Muscle of back (tissue), 11 donors: ENCODE measurements around the gene MTERF4. TPM values are rescaled to one million over a fixed set of nuclear protein-coding genes. Genes with fewer than 3 reads are reported as not detected.

Experiments used
- DNase-seq, 3 donors: peaks; one replicate each; pipeline versions ENCODE4 v3.0.0 to v3.0.0-alpha.2; 2013
- polyA plus RNA-seq, 10 donors: library from polyadenylated mRNA; unstranded; fragments of 120-200 nt; gene quantifications; one replicate each; pipeline ENCODE4 v1.2.1, GENCODE V29; 2013; ENCODE audit not compliant: insufficient read length in 10 of 10

Gene MTERF4
- polyA plus RNA-seq, 10 donors, result 25.4 to 49.2 (median 32.9) TPM

DNA sequence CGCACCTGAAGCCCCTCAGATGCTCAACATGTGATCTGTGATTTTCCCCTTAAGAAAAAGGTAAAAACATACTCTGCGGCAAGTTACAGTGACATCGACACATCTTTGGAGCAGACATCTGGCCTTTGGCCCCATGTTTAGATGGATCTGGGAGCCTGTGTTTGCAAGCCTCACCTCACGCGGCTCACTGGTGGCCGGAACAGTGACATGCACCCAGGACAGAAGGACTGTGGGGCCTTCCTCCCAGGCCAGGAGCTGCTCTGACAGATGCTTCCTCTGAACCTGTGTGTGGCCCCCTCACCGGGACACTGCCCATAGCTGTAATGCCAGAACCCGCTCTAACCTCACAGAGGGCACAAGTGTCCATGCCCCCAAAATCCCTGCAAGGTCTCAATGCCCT is 34.1 kb upstream of the MTERF4 start:
- no peak for DNase-seq

DNA sequence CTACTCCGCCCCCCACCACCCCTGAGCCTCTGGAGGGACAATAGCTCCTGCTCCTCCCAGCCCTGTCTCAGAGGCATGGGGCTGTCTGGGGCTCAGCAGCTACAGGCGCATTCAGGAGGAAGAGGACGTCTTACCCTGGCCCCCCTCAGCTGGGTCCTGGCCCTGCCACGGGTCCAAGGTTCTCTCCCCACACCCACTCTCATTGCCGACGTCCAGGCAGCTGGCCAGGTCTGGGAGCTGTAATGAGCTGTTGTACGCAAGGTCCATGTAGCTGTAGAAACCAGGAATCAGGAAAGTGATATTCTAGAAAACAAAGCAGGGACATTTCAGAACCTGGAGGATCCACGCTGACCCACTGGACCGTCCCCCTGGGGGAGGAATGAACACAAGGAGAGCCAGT is 33.6 kb upstream of the MTERF4 start:
- peak in 1 of 3 donors; percentile 14 for DNase-seq

DNA sequence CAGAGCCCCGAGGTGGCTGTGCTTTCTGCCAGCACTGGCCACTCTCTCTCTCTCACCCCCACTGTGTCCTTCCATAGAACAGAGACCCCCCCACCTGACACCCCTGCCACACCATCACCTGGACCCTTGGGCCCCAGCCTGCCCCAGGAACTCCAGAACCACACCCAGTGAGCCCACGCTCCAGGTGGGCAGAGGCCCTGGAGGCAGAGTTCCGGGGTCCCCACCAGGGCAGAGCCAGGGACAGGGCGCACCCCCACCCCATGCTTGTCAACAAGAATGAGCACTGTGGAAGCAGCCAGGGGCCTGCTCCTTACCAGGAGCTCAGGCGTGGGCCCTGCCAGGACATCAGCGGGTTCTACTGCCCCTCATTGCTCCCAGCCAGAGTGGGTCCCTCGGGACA is 32.6 kb upstream of the MTERF4 start:
- no peak for DNase-seq

DNA sequence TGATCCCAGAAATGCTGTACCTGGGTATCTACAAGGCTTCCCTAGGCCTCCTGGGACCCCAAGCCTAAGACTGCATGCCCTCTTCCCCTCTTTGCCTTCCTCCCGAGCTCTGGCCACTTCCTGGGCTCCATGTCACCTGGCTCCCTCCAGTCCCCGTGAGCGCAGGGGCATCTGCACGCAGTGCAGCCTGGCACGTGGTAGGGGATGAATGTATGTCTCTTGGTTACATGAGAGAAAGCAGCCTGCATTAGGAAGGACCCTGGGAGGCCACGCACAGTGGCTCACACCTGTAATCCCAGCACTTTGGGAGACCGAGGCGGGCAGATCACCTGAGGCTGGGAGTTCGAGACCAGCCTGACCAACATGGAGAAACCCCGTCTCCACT is 31.3 kb upstream of the MTERF4 start:
- DNase-seq, result no peak

DNA sequence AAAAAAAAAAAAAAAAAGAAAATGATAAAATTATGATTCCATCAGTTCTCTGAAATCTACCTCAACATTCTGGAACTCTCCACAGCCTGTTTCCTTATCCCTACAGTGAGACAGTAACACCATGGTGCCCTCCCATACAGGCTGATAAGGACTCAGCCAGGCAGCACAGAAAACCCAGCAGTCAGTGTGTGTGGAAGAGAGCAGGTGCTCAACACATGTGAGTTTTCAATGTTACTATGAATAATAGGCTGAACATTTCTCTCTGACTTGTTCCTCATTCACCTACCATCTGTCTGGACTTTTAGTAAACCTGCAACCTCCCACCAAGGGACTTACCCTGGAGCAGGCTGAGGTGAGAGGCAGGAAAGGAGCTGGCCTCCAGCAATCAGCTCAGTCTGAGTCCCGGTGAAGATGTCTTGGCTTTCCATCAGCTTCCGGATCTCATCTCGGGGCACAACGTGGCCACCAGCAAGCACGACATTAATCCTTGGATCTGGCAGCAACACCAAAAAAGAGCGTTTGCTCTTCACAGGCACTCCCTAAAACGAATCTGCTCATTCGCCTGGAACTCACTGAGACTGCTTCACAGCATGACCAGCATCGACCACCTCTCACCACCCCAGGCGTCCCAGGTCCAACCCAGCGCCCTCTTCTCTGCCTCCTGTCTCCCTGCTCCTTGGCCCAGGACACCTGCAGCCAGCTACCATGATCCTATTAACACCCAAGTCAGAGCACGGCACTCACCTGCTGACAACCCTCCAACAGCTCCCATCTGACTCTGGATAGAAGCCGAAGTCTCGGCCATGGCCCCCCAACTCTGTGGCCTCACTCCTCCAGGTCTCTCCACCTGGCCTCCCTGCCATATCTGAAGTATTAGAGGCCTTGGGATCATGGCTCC is 30.7 kb upstream of the MTERF4 start:
- DNase-seq, result no peak

DNA sequence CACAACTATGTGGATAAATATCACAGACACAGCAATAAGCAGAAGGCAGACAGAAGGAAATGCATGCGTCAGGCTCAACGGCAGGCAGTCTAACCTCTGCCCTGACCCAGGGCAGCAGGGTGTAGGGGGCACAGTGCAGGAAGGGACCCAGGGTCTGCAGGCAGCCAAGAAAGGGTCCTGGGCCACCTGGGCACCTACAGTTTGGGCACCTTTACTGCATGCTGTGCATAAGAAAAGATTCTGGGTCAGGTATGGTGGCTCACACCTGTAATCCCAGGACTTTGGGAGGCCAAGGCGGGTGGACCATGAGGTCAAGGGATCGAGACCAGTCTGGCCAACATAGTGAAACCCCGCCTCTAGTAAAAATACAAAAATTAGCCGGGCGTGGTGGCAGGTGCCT is 29.4 kb upstream of the MTERF4 start:
- DNase-seq, result no peak

DNA sequence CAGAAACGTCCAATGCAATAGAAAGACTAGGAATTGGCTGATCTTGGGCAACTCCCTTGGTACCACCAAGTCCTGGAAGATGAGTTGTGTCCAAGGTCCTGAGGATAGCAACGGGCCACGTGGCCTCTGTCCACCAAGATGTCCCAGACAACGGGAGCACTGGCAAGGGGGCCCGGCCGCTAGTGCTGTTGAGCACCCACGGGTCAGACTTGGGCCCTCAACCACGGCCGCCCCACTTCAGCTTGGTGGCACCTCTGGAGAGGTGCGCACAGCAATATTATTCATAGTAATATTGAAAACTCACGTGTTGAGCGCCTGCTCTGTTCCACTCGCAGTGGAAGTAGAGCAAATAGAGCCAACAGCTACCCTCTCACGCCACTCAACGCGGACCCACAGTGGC is 28.2 kb upstream of the MTERF4 start:
- DNase-seq, result no peak

DNA sequence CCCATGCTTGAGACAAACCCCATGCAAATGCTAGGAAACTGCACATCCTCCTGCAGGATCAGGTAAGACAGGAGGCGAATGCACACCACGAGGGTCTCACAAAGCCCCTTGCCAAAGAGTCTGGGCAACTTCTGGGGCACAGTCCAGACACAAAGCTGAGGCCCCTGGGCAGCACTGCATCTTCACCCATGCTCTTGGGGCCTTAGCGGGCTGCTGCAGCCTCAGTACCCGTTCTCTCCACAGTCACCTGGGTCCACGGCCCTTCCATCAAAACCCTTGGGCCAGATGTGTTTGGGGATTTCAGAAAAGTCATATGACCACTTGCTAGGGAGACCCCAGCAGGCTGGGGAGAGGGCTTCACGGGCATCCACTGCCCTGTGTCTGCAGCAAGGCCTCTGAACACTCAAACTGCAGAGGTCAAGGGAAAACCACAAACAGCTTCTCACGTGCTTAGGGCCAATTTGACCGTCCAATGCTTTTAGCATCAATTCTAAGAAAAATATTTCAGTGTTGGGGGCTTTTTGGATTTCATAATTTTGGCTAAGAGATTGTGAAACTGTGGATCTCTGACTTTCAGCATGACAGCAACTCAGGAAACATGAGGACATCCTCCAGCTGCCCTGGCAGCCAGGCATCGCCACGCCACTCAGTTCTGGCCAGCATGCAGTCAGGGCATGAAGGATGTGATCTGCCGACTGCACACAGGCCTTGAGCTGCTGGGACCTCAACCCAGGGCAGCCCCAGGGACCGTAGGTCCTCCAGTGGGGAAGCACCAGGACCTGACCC is 27.2 kb upstream of the MTERF4 start:
- no peak for DNase-seq

DNA sequence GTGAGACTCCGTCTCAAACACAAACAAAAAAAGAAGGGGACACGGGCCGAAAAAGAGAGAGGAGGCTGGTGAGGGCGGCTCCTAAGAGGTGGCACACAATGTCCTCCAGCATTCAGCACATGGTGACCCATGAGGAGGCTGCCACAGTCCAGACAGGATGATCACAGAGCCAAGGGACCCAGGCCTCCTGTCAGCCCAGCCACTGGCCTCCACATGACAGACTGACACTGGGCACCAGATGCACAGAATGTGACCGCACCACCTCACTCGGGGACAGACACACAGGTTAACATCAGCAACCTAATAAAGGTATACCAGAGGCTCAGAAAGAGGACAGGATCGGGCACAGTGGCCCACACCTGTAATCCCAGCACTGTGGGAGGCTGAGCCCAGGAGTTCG is 26.2 kb upstream of the MTERF4 start:
- no peak for DNase-seq

DNA sequence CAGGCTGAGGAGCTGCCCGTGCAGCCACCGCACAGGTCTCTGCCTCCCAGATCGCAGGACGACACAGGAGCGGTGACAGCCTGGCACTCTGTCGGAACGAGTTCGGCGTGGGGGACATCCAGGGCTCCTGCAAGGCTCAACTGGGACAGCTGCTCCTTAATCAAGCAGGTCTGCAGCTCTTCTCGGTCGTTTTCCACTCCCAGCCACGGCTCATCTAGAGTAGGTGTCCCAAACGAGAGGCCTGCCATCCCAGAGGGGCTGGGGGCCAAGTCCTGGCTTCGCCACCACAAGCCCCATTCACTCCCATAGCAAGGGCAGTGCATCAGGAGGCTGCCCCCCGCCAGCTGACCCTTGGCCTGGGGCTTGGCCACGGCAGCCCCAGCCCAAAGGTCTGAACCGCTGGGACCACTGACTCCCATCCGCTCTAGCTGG is 24.7 kb upstream of the MTERF4 start:
- no peak for DNase-seq

DNA sequence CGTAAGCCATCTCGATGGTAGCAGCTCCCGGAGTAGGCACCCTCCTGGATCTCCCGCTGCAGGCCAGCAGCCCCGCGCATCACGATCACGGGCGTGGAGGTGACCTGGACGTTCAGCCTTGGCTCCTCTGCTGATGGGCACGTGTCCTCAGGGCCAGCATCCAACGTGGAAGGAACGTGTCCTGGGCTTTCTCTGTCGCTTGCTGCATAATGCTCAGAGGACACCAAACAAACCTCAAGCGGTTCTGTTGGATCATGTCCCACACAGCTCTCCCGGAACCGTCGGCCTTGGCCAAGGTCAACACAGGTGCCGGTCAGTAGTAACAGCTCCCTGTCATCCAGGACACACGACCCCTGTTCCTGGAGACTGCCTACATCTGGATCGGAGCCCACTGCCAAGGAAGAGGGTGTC is 24.1 kb upstream of the MTERF4 start:
- DNase-seq, result no peak

DNA sequence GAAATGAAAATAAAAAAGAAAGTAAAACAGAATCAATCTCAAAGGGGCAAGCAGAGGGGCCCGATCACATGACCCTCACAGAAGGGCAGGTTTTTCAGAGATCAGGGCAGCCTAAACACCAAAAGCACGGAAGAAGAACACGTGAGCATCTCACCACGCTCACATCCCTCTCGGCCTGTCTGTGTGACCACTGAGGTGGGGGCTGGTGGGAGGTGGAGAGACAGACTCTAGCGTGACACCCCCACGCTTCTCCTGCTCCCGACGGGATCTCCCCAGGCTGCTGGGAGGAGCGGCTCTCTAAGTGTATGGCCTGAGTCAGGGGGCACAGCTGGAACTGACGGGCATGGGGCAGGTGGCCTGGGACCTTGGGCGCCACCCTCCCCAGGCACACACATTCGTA is 23.5 kb upstream of the MTERF4 start:
- DNase-seq, result no peak

DNA sequence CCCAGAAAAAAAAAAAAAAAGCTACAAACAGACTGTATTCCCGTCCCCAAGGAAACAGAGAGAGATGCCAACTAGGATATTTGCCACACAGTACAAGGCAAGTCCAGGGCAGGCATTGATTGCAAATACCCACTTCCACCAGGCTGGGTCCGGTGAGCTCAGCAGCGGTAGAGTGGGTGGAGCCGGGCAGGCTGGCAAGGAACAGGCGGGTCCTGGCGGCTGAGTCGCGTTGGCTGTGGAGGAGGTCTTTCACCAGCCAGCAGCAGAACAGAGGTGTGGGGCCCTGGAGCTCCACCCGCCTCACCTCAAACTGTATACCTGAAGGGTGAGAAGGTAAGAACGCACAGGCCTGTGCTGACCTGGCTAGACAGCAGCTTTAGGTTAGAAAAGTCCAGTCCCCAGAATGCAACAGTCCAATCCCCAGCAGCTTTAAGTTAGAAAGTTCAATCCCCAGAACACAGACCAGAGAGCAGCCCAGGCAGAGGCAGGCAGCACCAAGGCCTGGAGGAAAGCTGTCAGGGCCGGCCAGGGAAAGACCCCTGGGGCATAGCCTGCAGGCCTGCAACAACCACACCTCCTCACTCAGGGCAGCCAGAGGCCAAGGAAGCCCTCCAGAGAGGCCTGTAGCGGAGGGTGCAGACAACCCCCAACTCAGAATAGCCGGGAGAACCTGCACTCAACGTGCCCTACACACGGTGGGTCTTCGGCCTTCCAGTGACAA is 21.9 kb upstream of the MTERF4 start:
- no peak for DNase-seq

DNA sequence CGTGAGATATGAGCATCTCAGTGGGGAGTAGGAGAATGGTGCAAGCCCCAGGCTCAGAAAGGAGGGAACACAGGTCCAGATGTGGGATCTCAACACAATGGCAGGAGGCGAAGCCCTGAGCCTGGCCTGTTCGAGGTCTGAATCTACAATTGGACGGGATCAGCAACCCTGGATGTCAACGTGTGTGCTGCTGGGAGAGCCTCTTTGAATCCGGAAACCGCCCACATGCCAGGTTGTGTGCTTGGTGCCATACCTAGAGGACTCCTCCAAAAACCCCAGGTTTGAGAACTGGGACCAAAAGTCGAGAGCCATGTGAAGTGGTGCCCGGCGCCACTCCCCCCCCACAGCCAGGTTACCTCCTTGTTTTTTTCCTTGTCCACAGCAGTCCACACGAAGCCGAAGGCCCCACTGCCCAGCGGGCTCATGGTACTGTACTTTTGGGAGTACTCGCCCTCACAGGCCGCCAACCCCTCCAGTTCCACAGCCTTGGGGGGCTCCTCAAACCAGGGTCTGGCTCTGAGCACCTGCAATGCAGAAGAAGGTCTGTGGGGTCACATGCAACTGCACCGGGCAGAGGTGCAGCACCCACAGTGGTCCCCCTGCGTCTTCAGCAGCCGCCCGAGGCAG is 20.4 kb upstream of the MTERF4 start:
- no peak for DNase-seq

DNA sequence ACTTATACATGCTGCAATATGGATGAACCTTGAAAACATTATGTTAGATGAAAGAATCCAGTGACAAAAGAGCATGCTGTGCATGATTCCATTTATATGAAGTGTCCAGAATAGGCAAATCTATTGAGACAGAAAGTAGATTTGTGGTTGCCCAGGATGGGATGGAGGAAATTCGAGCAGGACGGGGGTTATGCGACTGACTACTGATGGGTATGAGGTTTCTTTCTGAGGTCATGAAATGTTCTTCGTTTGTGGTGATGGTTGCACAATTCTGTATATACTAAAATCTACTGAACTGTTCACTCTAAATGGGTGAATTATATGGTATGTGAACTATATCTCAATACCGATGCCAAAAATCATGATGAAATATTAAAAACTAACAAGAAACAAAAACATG is 18.9 kb upstream of the MTERF4 start:
- no peak for DNase-seq

DNA sequence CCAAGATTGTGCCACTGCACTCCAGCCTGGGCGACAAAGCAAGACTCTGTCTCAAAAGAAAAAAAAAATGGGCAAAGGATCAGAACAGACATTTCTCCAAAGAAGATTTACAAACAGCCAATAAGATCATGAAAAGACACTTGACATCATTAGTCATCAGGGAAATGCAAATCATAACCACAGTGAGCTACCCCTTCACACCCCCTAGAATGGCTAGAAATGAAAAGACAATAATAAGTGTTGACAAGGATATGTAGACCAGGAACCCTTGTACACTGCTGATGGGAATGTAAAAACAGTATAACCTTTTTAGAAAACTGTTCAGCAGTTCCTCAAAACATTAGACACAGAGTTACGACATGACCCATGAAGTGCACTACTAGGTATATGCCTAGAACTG is 18.4 kb upstream of the MTERF4 start:
- no peak for DNase-seq

DNA sequence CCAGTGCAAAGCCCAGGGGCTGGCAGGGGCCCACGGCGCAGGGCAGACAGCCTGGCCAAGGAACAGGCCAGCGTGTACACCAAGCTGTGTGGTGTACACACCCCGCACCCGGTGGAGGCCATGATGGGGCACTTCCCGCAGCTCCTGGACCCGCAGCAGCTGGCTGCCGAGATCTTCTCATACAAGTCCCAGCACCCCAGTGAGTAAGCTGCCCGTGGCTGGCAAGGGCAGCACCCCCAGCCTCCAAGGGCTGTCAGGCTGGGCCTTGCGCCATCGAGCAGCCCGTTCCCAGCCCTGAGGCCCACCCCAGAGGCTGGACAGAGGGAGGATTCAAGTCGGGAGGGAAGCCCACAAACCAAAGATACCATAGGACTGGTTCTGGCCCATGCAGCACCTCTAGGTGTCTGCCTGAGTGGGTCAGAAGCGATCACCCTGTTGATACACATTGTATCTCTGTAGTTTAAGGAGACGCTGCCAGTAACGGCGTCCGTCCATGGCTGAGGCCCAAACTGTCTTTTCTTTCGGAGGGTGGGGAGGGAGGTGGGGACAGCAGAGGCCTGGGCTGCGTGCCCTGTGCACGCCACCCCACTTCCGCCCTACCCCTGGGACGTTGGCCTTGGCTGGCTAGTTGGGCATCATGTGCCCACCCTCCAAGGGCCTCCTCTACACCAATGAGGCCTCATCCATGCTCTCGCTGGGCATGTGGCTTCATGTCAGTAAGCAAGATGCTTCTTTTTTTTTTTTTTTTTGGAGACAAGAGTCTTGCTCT is 16.8 kb upstream of the MTERF4 start:
- no peak for DNase-seq

DNA sequence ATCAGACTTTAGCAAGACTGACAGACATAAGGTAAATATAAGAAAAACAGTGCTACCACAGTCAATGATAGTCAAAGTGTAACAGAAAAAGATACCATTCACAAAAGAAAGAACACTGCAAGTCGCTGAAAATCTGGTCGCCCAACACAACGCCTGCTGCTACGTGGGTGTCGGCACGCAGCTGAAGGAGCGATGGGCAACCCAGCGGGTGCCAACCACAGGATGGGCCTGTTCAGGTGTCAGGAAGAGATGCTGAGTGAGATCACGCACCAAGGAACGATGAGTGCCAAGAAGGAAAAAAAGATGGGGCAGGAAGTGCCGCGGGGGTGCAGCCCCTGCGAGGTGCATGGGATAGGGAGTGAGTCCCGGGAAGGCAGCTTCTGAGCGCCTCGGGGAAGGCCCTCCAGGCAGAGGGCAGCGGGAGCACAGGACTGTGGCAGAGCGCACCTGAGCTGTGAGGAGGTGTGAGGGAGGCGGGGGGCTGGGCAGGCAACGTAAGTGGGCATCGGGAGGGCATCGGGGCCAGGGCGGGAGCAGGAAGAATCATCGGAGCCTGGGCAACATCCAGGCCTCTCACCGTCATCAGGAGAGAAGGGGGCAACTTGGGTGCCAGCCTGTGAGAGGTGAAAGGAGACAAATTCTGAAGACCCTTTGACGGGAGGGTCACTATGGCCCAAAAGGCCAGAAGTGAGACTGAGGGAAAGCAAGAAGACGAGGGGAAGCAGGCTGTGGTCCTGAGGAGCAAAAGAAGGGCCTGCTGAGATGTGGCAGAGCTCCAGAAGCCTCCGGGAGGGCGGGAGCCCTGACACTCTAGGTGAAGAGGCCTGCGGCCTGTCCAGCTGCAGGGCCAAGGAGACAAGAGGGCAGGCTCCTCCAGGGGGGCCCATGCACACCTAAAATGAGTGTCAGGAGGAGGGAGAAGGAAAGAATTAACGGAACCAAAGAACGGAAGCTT is 14.8 kb upstream of the MTERF4 start:
- no peak for DNase-seq

DNA sequence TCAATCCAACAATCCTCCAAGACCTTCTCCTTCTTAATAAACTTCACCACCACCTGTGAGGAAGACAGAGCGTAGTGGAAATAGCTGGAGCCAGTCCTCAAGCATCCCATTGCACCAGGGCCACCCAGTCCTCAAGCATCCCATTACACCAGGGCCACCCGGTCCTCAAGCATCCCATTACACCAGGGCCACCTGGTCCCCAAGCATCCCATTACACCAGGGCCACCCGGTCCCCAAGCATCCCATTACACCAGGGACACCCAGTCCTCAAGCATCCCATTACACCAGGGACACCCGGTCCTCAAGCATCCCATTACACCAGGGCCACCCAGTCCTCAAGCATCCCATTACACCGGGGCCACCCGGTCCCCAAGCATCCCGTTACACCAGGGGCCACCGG is 13.3 kb upstream of the MTERF4 start:
- DNase-seq, result no peak

DNA sequence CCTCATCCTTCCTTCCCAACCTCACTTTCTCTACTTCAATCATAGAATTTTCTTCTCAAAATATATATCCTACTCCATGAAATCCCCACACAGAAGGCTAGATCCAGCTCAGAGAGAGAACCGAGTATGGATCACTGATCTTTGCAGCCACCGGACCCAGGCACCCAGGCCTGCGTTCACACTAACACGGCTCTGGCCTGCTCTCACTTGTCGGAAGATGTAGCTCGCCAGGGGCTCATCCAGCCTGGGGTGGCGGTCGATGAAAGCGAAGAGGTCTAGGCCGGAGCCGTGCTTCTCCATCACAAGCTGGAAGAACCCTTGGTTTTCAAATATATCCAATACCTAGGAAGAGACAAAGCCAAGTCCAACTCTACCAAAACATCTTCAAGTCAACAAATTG is 12.7 kb upstream of the MTERF4 start:
- DNase-seq, result no peak
